HFF-Myc (cell line): ENCODE data around the gene IGLL1.
"Not testable (repeated sequence)": the region's sequence is repeated elsewhere in the genome, so short reads cannot be mapped to it uniquely, and the experiment has no call there.

Experiments
- DNase-seq: peaks from one replicate; pipeline ENCODE4 v3.0.0-alpha.2; 2011; ENCODE audit warnings: low read depth; ENCODE audit errors: extremely low read depth
- H3K4me3 ChIP-seq: replicated peaks from 2 replicates; pipeline ENCODE4 v1.5.1; 2011; ENCODE audit warnings: low read depth, mild to moderate bottlenecking, control low read depth, low read length
- TF ChIP-seq, protein P1 (sequence below): IDR thresholded peaks from 2 replicates; pipeline ENCODE4 v1.5.1; 2012; ENCODE audit warnings: mild to moderate bottlenecking, low read depth, low read length, control low read depth; ENCODE audit errors: missing control alignments

IGLL1 gene

GRCh38 chr22:23579870-23580575 lies at the start of gene IGLL1:
IGLL1 (minus strand) TSS chr22:23580290; CDS start chr22:23580190, 100 bp downstream.
- TF ChIP-seq, protein P1, sequence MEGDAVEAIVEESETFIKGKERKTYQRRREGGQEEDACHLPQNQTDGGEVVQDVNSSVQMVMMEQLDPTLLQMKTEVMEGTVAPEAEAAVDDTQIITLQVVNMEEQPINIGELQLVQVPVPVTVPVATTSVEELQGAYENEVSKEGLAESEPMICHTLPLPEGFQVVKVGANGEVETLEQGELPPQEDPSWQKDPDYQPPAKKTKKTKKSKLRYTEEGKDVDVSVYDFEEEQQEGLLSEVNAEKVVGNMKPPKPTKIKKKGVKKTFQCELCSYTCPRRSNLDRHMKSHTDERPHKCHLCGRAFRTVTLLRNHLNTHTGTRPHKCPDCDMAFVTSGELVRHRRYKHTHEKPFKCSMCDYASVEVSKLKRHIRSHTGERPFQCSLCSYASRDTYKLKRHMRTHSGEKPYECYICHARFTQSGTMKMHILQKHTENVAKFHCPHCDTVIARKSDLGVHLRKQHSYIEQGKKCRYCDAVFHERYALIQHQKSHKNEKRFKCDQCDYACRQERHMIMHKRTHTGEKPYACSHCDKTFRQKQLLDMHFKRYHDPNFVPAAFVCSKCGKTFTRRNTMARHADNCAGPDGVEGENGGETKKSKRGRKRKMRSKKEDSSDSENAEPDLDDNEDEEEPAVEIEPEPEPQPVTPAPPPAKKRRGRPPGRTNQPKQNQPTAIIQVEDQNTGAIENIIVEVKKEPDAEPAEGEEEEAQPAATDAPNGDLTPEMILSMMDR = no peak
- H3K4me3 ChIP-seq = no peak within 1 kb of the TSS
- DNase-seq = no peak

GRCh38 chr22:23628056-23628743 lies 48.1 kb upstream of the IGLL1 start:
- not testable (repeated sequence) for H3K4me3 ChIP-seq, DNase-seq

- DNase-seq = peak; percentile 43
- H3K4me3 ChIP-seq = not testable (repeated sequence)
- TF ChIP-seq, protein P1 = peak; percentile 45
Measured at GRCh38 chr22:23627401-23628055, 47.4 kb upstream of the IGLL1 start.

- TF ChIP-seq, protein P1 = no peak
- no peak overlapping the region for H3K4me3 ChIP-seq
- DNase-seq = no peak
Measured at GRCh38 chr22:23626286-23626975, 46.3 kb upstream of the IGLL1 start.

- no peak overlapping the region for H3K4me3 ChIP-seq
- TF ChIP-seq, protein P1 = no peak
- no peak for DNase-seq
Measured at GRCh38 chr22:23622634-23623033, 42.5 kb upstream of the IGLL1 start.

- not testable (repeated sequence) for H3K4me3 ChIP-seq, DNase-seq
Measured at GRCh38 chr22:23621916-23622315, 41.8 kb upstream of the IGLL1 start.

- no peak overlapping the region for H3K4me3 ChIP-seq
- TF ChIP-seq, protein P1 = no peak
Measured at GRCh38 chr22:23621082-23621780, 41.1 kb upstream of the IGLL1 start.

More at GRCh38 chr22:23621082-23621780, 41.1 kb upstream of the IGLL1 start:
- DNase-seq = no peak
